GM18519 (cell line): ENCODE data around the gene EIF4G1.
A peak's percentile ranks its signal among the peaks of the same experiment; 100 is the strongest.
"Not testable (repeated sequence)": the region's sequence is repeated elsewhere in the genome, so short reads cannot be mapped to it uniquely, and the experiment has no call there.

Experiments
- ATAC-seq: cut with Tn5 transposase; IDR thresholded peaks from one replicate; pipeline ENCODE4 v1.9.1; 2021; ENCODE audit warnings: mild to moderate bottlenecking, moderate library complexity; ENCODE audit not compliant: unreplicated experiment, low FRiP score

The EIF4G1 gene

GRCh38 chr3:184314363-184314699 lies at the start of gene EIF4G1:
Gene EIF4G1 (plus strand): TSS chr3:184314606. CDS start chr3:184315797, 1,191 bp downstream.
- peak; percentile 81 for ATAC-seq

- not testable (repeated sequence) for ATAC-seq
Measured at GRCh38 chr3:184267249-184267648, 47.2 kb upstream of the EIF4G1 start.

GRCh38 chr3:184272269-184272668 lies 42.1 kb upstream of the EIF4G1 start:
- ATAC-seq: no peak

GRCh38 chr3:184275381-184275701 lies 39.1 kb upstream of the EIF4G1 start:
- no peak for ATAC-seq

GRCh38 chr3:184275961-184276910 lies 38.2 kb upstream of the EIF4G1 start, which contains the start of gene ECE2:
Gene ECE2 (plus strand): TSS chr3:184276022. CDS start chr3:184276154, 132 bp downstream.
- no peak for ATAC-seq

GRCh38 chr3:184277366-184277765 lies 37.0 kb upstream of the EIF4G1 start:
- ATAC-seq: no peak

GRCh38 chr3:184282941-184283340 lies 31.5 kb upstream of the EIF4G1 start:
- no peak for ATAC-seq

GRCh38 chr3:184283681-184284080 lies 30.7 kb upstream of the EIF4G1 start:
- no peak for ATAC-seq

GRCh38 chr3:184284696-184285095 lies 29.7 kb upstream of the EIF4G1 start:
- no peak for ATAC-seq

GRCh38 chr3:184289426-184289938 lies 24.9 kb upstream of the EIF4G1 start:
- ATAC-seq: no peak

- ATAC-seq: no peak
Measured at GRCh38 chr3:184290331-184290730, 24.1 kb upstream of the EIF4G1 start.

GRCh38 chr3:184291044-184291737 lies 23.2 kb upstream of the EIF4G1 start:
- ATAC-seq: no peak

- ATAC-seq: no peak
Measured at GRCh38 chr3:184291738-184292445, 22.5 kb upstream of the EIF4G1 start.

- no peak for ATAC-seq
Measured at GRCh38 chr3:184295771-184296170, 18.6 kb upstream of the EIF4G1 start.

GRCh38 chr3:184296616-184297015 lies 17.8 kb upstream of the EIF4G1 start:
- ATAC-seq: no peak

GRCh38 chr3:184298759-184299487 lies 15.5 kb upstream of the EIF4G1 start, which contains the start of gene PSMD2:
Gene PSMD2 (plus strand): TSS chr3:184299241. CDS start chr3:184299267, 26 bp downstream.
- ATAC-seq: peak; percentile 85

GRCh38 chr3:184299488-184300377 lies 14.7 kb upstream of the EIF4G1 start:
- no peak for ATAC-seq

- no peak for ATAC-seq
Measured at GRCh38 chr3:184300378-184300720, 14.1 kb upstream of the EIF4G1 start.

GRCh38 chr3:184305577-184305976 lies 8.8 kb upstream of the EIF4G1 start:
- ATAC-seq: no peak
